GM13977 (cell line): Measurements from ENCODE around the gene FOXG1.

ENCODE experiments used
- DNase-seq: peaks from one replicate; pipeline ENCODE4 v3.0.0; 2012; ENCODE audit warnings: low spot score
- CTCF ChIP-seq: IDR thresholded peaks from 2 replicates; pipeline ENCODE4 v1.5.1; 2012; ENCODE audit warnings: mild to moderate bottlenecking, control low read depth; ENCODE audit not compliant: insufficient read depth; ENCODE audit errors: extremely low read depth, missing control alignments
- in situ Hi-C: fragments of 300-500 bp; cut with MboI; formaldehyde crosslinking; loops from one replicate; pipeline ENCODE4 v1.12.0; 2022; ENCODE audit warnings: low sequenced_read_pairs, low pct_unique_long_range_greater_than_20kb, mixed read lengths, inconsistent platforms; ENCODE audit not compliant: unreplicated experiment

FOXG1 gene

DNA sequence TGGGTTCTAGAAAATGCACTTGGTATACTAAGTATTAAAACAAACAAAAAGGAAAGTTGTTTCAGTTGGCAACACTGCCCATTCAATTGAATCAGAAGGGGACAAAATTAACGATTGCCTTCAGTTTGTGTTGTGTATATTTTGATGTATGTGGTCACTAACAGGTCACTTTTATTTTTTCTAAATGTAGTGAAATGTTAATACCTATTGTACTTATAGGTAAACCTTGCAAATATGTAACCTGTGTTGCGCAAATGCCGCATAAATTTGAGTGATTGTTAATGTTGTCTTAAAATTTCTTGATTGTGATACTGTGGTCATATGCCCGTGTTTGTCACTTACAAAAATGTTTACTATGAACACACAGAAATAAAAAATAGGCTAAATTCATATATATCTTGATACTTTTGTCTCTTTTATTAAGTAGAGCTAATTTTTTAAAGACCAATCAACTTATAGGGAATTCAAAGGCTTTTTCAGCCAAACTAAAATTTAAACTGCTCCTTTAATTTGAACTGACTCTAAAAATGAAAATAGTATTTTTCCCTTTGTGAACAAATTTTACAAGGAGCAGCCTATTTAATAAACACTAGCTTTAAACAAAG, 2.8 kb downstream of the FOXG1 start:
- in situ Hi-C loops: loop anchor here (25.0 kb wide), 2 partner anchors 443 to 768 kb away; no protein-coding TSS in a partner anchor
- DNase-seq: no peak
- TF ChIP-seq CTCF: no peak

DNA sequence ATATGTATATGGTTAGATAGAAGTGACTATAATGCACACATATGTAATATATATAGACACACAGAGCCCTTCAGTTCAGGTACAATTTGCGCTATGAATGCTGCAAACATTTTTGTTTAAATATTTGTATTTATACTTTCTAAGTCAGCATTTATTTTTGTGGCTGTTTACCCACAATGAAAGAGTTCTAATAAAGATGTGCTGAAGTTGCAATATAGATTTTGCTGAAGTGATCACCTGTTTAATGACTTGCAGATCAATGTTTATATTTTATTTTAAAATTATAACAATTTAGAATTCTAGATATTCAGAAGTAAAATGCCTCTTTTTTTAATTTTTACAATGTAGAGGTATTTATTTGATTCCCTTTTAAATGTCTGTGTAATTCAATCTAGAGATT, 3.5 kb downstream of the FOXG1 start:
- TF ChIP-seq CTCF: no peak
- in situ Hi-C loops: loop anchor here (25.0 kb wide), 2 partner anchors 442 to 767 kb away; no protein-coding TSS in a partner anchor
- DNase-seq: no peak

- no peak for DNase-seq
- no peak for TF ChIP-seq CTCF
- in situ Hi-C loops: loop anchor here (25.0 kb wide), 2 partner anchors 442 to 767 kb away; no protein-coding TSS in a partner anchor
Measured at GRCh38 chr14:28770630-28771029, 4.0 kb downstream of the FOXG1 start.

- DNase-seq: no peak
- no peak for TF ChIP-seq CTCF
- in situ Hi-C loops: loop anchor here (25.0 kb wide), 2 partner anchors 441 to 766 kb away; no protein-coding TSS in a partner anchor
Measured at GRCh38 chr14:28771168-28771567, 4.6 kb downstream of the FOXG1 start.

DNA sequence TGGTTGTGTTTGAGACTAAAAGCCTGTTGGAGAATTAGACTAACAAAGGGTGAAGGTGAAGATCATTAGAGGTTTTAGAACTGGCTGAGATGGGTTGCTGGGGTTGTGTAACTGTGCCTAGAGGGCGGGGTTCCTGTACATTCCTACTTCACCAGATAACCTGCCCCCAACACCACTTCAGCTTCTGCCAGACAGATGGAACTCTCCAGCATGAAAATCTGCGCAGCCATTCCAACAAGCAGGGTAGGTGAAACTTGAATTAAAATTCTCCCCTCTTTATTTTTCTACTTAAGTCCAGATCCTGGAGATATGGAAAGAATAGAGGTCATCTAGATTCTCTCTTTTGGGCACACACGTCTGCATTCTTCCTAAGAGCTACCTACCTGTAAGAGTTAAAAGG, 6.0 kb downstream of the FOXG1 start:
- in situ Hi-C loops: loop anchor here (25.0 kb wide), 2 partner anchors 440 to 765 kb away; no protein-coding TSS in a partner anchor
- TF ChIP-seq CTCF: no peak
- DNase-seq: no peak

DNA sequence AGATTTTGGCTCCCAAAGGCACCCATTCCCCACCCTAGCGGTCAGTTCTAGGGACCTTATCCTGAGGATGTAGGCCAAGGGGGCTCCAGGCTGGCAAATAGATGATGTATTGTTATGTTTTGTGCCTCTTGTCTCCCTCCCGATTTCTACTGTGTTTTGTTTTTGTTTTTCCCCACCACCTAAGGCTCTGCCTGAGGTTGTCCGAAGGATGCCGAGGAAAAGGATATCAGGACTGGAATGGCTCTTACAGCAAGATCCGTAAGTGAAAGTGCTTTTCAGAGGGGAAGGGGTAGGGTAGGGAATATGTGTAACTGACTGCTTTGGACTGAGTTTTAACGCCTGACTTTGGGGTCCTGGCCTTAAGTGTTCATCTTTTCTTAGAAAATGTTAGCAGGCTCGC, 6.6 kb downstream of the FOXG1 start:
- TF ChIP-seq CTCF: no peak
- in situ Hi-C loops: loop anchor here (25.0 kb wide), 2 partner anchors 439 to 764 kb away; no protein-coding TSS in a partner anchor
- DNase-seq: no peak
